Body of pancreas (tissue), 4 donors: Measurements from ENCODE around the gene MRPL24.

Experiments used
- CTCF ChIP-seq, 7 experiments: fragments of 450-650 bp in 4 of 7; fragments of 200-600 bp in 3 of 7; sonication (generic) in 3 of 7; IDR thresholded peaks; one replicate each; pipeline ENCODE4 v1.5.1; 2016 to 2019; ENCODE audit warnings: antibody characterized with exemption in 7 of 7
- POLR2A ChIP-seq, 3 donors: fragments of 450-650 bp; IDR thresholded peaks; one replicate each; pipeline ENCODE4 v1.6.1; 2016; ENCODE audit warnings: antibody characterized with exemption in 3 of 3, mild to moderate bottlenecking in 2 of 3

GRCh38 chr1:156743367-156744302, 2.7 kb upstream of the MRPL24 start:
- TF ChIP-seq CTCF (IDR thresholded peaks at IDR 0.05), result no peak
- TF ChIP-seq POLR2A (IDR thresholded peaks at IDR 0.05), result no peak
